Measurements from ENCODE around the gene CAMK2A.

GRCh38 chr5:150321211-150321610 lies 31.6 kb upstream of the CAMK2A start:
- TF ChIP-seq CTCF (IDR thresholded peaks at IDR 0.05) (no peak), POLR2A (IDR thresholded peaks at IDR 0.05) (no peak)

Data from tibial nerve (tissue), 3 donors.